ENCODE data around the gene GCN1. TPM values are rescaled to one million over a fixed set of nuclear protein-coding genes. Genes with fewer than 3 reads are reported as not detected.

Gene GCN1
- total and polyA plus RNA-seq, 10 of the 15 experiments (the other 5 are each of a cell fraction or from before 2014, with no cell fraction given) = 10.8 to 150 (median 58.3) TPM

- ChIA-PET SMC1A (ENCODE audit: uncharacterized antibody, unreplicated experiment) (interaction anchor here (1.0 to 4.2 kb wide), 6 partner anchors 8 to 81 kb away, joined by 3 to 37 read pairs (median 5); partner anchors contain the start of gene RAB35), RAD21 (ENCODE audit: unreplicated experiment) (interaction anchor here (1.1 to 1.2 kb wide), 2 partner anchors 80 to 81 kb away, joined by 3 to 4 read pairs; no protein-coding TSS in a partner anchor), POLR2A (interaction anchor here (1.3 kb wide), 2 partner anchors 32 to 92 kb away, joined by 3 read pairs; partner anchors contain the start of gene RNU4-2), CTCF (interaction anchor here (0.6 to 5.6 kb wide), 5 partner anchors 10 to 87 kb away, joined by 3 to 61 read pairs (median 32); partner anchors contain the start of gene RAB35)
- H3K79me2 ChIP-seq (ENCODE audit: control insufficient read depth, insufficient read depth, low read length) = peaks cover 65% of the 10 kb centered on the region
- H4K20me1 ChIP-seq (ENCODE audit: control insufficient read depth, insufficient read depth) = peaks cover 9% of the 10 kb centered on the region; the same call in 1 of the 2 replicates
- BruUV-seq (replicated peaks) = TSS peak; percentile 68
- TF ChIP-seq POLR2AphosphoS5 (IDR thresholded peaks at IDR 0.05; ENCODE audit: low read length) (peak; percentile 50; the same call in 1 of the 2 replicates), POLR2A (IDR thresholded peaks at IDR 0.05; ENCODE audit: low read depth, low read length) (0 out of 2 replicates have a peak, but pooled peaks have one; percentile 2), RELA (IDR thresholded peaks at IDR 0.05; ENCODE audit: borderline replicate concordance, partially characterized antibody) (no peak)
- H3K4me1 ChIP-seq (ENCODE audit: control insufficient read depth, insufficient read depth, low read length) = peaks cover 22% of the 10 kb centered on the region
- H3K4me3 ChIP-seq = peak overlapping the region; percentile 92
- peak overlapping the region; percentile 98 for H3K9ac ChIP-seq (ENCODE audit: control insufficient read depth, insufficient read depth, low read length)
- in situ Hi-C loops (cut with MboI) (no loop called here), intact Hi-C loops (cut with micrococcal nuclease; ENCODE audit: unreplicated experiment) (loop anchor here (10.0 kb wide), 1 partner anchor 214 kb away; the partner anchor contains the start of gene BICDL1)
- no peaks in the 10 kb centered on the region for H3K27me3 ChIP-seq (replicated peaks in 1 of 2; ENCODE audit: control insufficient read depth in 2 of 2, insufficient read depth in 2 of 2, low read length in 1 of 2)
- peak overlapping the region; percentile 99 for H3K4me2 ChIP-seq (ENCODE audit: control insufficient read depth, insufficient read depth)
- H3K27ac ChIP-seq (ENCODE audit: control insufficient read depth, insufficient read depth) = peak overlapping the region; percentile 87
- no peak overlapping the region for H2AFZ ChIP-seq (ENCODE audit: control insufficient read depth, low read depth, low read length)
- H3K36me3 ChIP-seq (ENCODE audit: control insufficient read depth in 2 of 2, insufficient read depth in 2 of 2, low read length in 1 of 2) = peaks cover 10 to 24% of the 10 kb centered on the region in 2 experiments
- FAIRE-seq (no peak), DNase-seq (ENCODE audit: low read depth, low spot score) (no peak), ATAC-seq (no peak)
- 28% methylated on average over 7 of the region's 7 CpGs for WGBS (ENCODE audit: insufficient coverage, insufficient replicate concordance, low lambda C conversion rate, missing lambda C conversion rate)
- no peaks in the 10 kb centered on the region for H3K9me3 ChIP-seq (replicated peaks; ENCODE audit: control insufficient read depth, insufficient read depth, low read length)
Observed at GRCh38 chr12:120199025-120199424, 4.5 kb upstream of the GCN1 start.

- DNase-seq (ENCODE audit: low read depth, low spot score) (no peak), FAIRE-seq (no peak), ATAC-seq (no peak)
- BruUV-seq (replicated peaks) = no TSS peak
- H3K27me3 ChIP-seq (replicated peaks in 1 of 2; ENCODE audit: control insufficient read depth in 2 of 2, insufficient read depth in 2 of 2, low read length in 1 of 2) = no peaks in the 10 kb centered on the region
- no peak for TF ChIP-seq NR2C1 (IDR thresholded peaks at IDR 0.05)
- TF ChIP-seq POLR2AphosphoS5 (IDR thresholded peaks at IDR 0.05; ENCODE audit: low read length) = peak; percentile 22
- TF ChIP-seq ZNF207 (IDR thresholded peaks at IDR 0.05; ENCODE audit: borderline replicate concordance) = no peak
- peak overlapping the region; percentile 24; the same call in 1 of the 2 replicates for H3K4me2 ChIP-seq (ENCODE audit: control insufficient read depth, insufficient read depth)
- ChIA-PET SMC1A (ENCODE audit: uncharacterized antibody, unreplicated experiment) (interaction anchor here (0.6 to 1.6 kb wide), 6 partner anchors 43 to 259 kb away, joined by 3 to 5 read pairs (median 3); no protein-coding TSS in a partner anchor), RAD21 (ENCODE audit: unreplicated experiment) (interaction anchor here (0.6 to 1.8 kb wide), 2 partner anchors 31 to 1343 kb away, joined by 3 to 4 read pairs; no protein-coding TSS in a partner anchor), CTCF (interaction anchor here (0.6 to 5.6 kb wide), 5 partner anchors 31 to 690 kb away, joined by 3 to 61 read pairs (median 3); partner anchors contain the start of genes PXN and RAB35), POLR2A (interaction anchor here (0.6 to 3.1 kb wide), 8 partner anchors 30 to 486 kb away, joined by 3 to 9 read pairs (median 4); no protein-coding TSS in a partner anchor)
- peaks cover 9% of the 10 kb centered on the region; the same call in 1 of the 2 replicates for H4K20me1 ChIP-seq (ENCODE audit: control insufficient read depth, insufficient read depth)
- H3K4me3 ChIP-seq = peak overlapping the region; percentile 40; the same call in 1 of the 2 replicates
- H3K9me3 ChIP-seq (replicated peaks; ENCODE audit: control insufficient read depth, insufficient read depth, low read length) = no peaks in the 10 kb centered on the region
- no peak overlapping the region for H3K27ac ChIP-seq (ENCODE audit: control insufficient read depth, insufficient read depth)
- H3K79me2 ChIP-seq (ENCODE audit: control insufficient read depth, insufficient read depth, low read length) = peaks cover 80% of the 10 kb centered on the region
- intact Hi-C loops (cut with micrococcal nuclease; ENCODE audit: unreplicated experiment) = loop anchor here (10.0 kb wide), 1 partner anchor 213 kb away; the partner anchor contains the start of gene BICDL1
- 83% methylated on average over 4 of the region's 4 CpGs for WGBS (ENCODE audit: insufficient coverage, insufficient replicate concordance, low lambda C conversion rate, missing lambda C conversion rate)
- H3K9ac ChIP-seq (ENCODE audit: control insufficient read depth, insufficient read depth, low read length) = peak overlapping the region; percentile 37
- peaks cover 22% of the 10 kb centered on the region for H3K4me1 ChIP-seq (ENCODE audit: control insufficient read depth, insufficient read depth, low read length)
- H3K36me3 ChIP-seq (ENCODE audit: control insufficient read depth in 2 of 2, insufficient read depth in 2 of 2, low read length in 1 of 2) = peaks cover 10 to 24% of the 10 kb centered on the region in 2 experiments
- H2AFZ ChIP-seq (ENCODE audit: control insufficient read depth, low read depth, low read length) = no peak overlapping the region
- in situ Hi-C loops (cut with MboI) = no loop called here
Observed at GRCh38 chr12:120197542-120197887, 3.0 kb upstream of the GCN1 start.
